IMR-90 (cell line): ENCODE measurements around the gene ADGRL4.
A peak's percentile ranks its signal among the peaks of the same experiment; 100 is the strongest.

Source experiments
- CEBPB ChIP-seq: IDR thresholded peaks from 2 replicates; pipeline ENCODE4 v1.6.1; 2012; ENCODE audit warnings: low read depth, low read length, improper control_type of control experiment
- NFE2L2 ChIP-seq: fragments of 150-350 bp; IDR thresholded peaks from 2 replicates; pipeline ENCODE4 v1.6.1; 2016; ENCODE audit warnings: low read depth, mild to moderate bottlenecking, low read length
- POLR2A ChIP-seq: IDR thresholded peaks from 2 replicates; pipeline ENCODE4 v1.6.1; 2012; ENCODE audit warnings: mild to moderate bottlenecking, low read depth, low read length
- RFX5 ChIP-seq: IDR thresholded peaks from 2 replicates; pipeline ENCODE4 v1.8.0; 2012; ENCODE audit warnings: low read depth, mild to moderate bottlenecking, low read length, moderate library complexity
- TF ChIP-seq, protein P1 (sequence below): conservative IDR thresholded peaks from 2 replicates; pipeline ENCODE4 v1.5.1; 2012; ENCODE audit warnings: mild to moderate bottlenecking, low read depth, low read length, improper control_type of control experiment
- TF ChIP-seq, protein P2 (sequence below): fragments of 150-350 bp; IDR thresholded peaks from 2 replicates; pipeline ENCODE4 v1.6.1; 2016; ENCODE audit warnings: low read depth, mild to moderate bottlenecking, low read length, moderate library complexity, borderline replicate concordance
- TF ChIP-seq, protein P3 (sequence below): fragments of 150-350 bp; IDR thresholded peaks from 2 replicates; pipeline ENCODE4 v1.6.1; 2017; ENCODE audit warnings: mild to moderate bottlenecking, antibody characterized with exemption, low read length, low read depth

GRCh38 chr1:78913950-78914349 is 92.6 kb downstream of the ADGRL4 start:
- TF ChIP-seq, protein P1, sequence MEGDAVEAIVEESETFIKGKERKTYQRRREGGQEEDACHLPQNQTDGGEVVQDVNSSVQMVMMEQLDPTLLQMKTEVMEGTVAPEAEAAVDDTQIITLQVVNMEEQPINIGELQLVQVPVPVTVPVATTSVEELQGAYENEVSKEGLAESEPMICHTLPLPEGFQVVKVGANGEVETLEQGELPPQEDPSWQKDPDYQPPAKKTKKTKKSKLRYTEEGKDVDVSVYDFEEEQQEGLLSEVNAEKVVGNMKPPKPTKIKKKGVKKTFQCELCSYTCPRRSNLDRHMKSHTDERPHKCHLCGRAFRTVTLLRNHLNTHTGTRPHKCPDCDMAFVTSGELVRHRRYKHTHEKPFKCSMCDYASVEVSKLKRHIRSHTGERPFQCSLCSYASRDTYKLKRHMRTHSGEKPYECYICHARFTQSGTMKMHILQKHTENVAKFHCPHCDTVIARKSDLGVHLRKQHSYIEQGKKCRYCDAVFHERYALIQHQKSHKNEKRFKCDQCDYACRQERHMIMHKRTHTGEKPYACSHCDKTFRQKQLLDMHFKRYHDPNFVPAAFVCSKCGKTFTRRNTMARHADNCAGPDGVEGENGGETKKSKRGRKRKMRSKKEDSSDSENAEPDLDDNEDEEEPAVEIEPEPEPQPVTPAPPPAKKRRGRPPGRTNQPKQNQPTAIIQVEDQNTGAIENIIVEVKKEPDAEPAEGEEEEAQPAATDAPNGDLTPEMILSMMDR, result no peak
- TF ChIP-seq POLR2A (no peak), RFX5 (no peak), CEBPB (peak; percentile 56; the same call in 1 of the 2 replicates), NFE2L2 (no peak)
- TF ChIP-seq, protein P2, sequence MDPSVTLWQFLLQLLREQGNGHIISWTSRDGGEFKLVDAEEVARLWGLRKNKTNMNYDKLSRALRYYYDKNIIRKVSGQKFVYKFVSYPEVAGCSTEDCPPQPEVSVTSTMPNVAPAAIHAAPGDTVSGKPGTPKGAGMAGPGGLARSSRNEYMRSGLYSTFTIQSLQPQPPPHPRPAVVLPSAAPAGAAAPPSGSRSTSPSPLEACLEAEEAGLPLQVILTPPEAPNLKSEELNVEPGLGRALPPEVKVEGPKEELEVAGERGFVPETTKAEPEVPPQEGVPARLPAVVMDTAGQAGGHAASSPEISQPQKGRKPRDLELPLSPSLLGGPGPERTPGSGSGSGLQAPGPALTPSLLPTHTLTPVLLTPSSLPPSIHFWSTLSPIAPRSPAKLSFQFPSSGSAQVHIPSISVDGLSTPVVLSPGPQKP, result no peak
- TF ChIP-seq, protein P3, sequence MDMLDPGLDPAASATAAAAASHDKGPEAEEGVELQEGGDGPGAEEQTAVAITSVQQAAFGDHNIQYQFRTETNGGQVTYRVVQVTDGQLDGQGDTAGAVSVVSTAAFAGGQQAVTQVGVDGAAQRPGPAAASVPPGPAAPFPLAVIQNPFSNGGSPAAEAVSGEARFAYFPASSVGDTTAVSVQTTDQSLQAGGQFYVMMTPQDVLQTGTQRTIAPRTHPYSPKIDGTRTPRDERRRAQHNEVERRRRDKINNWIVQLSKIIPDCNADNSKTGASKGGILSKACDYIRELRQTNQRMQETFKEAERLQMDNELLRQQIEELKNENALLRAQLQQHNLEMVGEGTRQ, result no peak
